Glomerular visceral epithelial cell (primary cell): ENCODE results near the gene INTS11.

Source experiments
- DNase-seq: peaks from one replicate; pipeline ENCODE4 v3.0.0-alpha.2; 2016; ENCODE audit errors: extremely low spot score

The INTS11 gene

GRCh38 chr1:1262758-1263157 lies 61.7 kb downstream of the INTS11 start:
- DNase-seq, result no peak

DNA sequence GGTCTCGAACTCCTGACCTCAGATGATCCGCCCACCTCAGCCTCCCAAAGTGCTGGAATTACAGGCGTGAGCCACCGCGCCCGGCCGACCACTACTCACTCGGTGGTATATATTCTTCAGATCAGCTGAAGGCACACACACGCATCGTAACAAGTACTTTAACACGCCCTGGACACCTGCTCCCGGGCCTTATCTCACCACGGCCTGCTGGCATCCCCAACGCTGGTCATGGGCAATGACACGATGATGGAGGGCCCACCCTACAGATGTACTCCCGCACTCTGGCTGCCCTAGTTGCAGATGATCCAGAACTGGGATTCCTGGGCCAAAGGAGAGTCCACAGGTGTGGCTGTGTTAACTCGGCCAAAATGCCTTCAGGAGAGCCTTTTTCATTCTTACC lies 62.4 kb downstream of the INTS11 start:
- DNase-seq, result no peak
